OCI-LY3 (cell line): Measurements from ENCODE around the gene SLX1B.
"Not testable (repeated sequence)": the region's sequence is repeated elsewhere in the genome, so short reads cannot be mapped to it uniquely, and the experiment has no call there.

Experiments used
- H2AFZ ChIP-seq: fragments of 200-600, 300-600 bp; shearing (Covaris generic); 2 replicates; pipeline ENCODE4 v1.6.0; 2014; ENCODE audit warnings: antibody characterized with exemption, low read depth, low read length
- H3K27ac ChIP-seq: fragments of 200-600, 300-600 bp; sonication (generic); 2 replicates; pipeline ENCODE4 v1.5.1; 2014; ENCODE audit warnings: mild to moderate bottlenecking, low read length, moderate library complexity, mixed read lengths
- H3K27me3 ChIP-seq: fragments of 200-600, 300-600 bp; sonication (generic); 2 replicates; pipeline ENCODE4 v1.6.1; 2014; ENCODE audit warnings: low read depth, low read length, mixed read lengths
- H3K36me3 ChIP-seq: fragments of 200-600, 300-600 bp; sonication (generic); replicated peaks from 2 replicates; pipeline ENCODE3; 2014; ENCODE audit warnings: low read depth, low read length, mixed read lengths
- H3K4me1 ChIP-seq: fragments of 300-600, 200-600 bp; sonication (generic); 2 replicates; pipeline ENCODE4 v1.6.1; 2014; ENCODE audit warnings: low read length, mixed read lengths
- H3K4me2 ChIP-seq: fragments of 200-600, 300-600 bp; sonication (generic); 2 replicates; pipeline ENCODE4 v1.6.1; 2014; ENCODE audit warnings: low read length, mixed read lengths
- H3K4me3 ChIP-seq: fragments of 300-600, 200-600 bp; sonication (generic); 2 replicates; pipeline ENCODE4 v1.5.1; 2014; ENCODE audit warnings: antibody characterized with exemption, mild to moderate bottlenecking, low read length, moderate library complexity
- H3K79me2 ChIP-seq: fragments of 300-600, 200-600 bp; shearing (Covaris generic); 2 replicates; pipeline ENCODE4 v1.6.1; 2014; ENCODE audit warnings: mild to moderate bottlenecking, low read length, mixed read lengths
- H3K9ac ChIP-seq: fragments of 300-600, 200-600 bp; shearing (Covaris generic); 2 replicates; pipeline ENCODE4 v1.6.0; 2014; ENCODE audit warnings: mild to moderate bottlenecking, low read length, moderate library complexity
- H3K9me3 ChIP-seq: fragments of 200-600, 300-600 bp; shearing (Covaris generic); 2 replicates; pipeline ENCODE4 v1.6.1; 2014; ENCODE audit warnings: low read length, mixed read lengths; ENCODE audit not compliant: insufficient read depth
- H4K20me1 ChIP-seq: fragments of 200-600, 300-600 bp; sonication (generic); 2 replicates; pipeline ENCODE4 v1.6.1; 2016; ENCODE audit warnings: low read length, mixed read lengths; ENCODE audit not compliant: insufficient read depth

SLX1B gene

DNA sequence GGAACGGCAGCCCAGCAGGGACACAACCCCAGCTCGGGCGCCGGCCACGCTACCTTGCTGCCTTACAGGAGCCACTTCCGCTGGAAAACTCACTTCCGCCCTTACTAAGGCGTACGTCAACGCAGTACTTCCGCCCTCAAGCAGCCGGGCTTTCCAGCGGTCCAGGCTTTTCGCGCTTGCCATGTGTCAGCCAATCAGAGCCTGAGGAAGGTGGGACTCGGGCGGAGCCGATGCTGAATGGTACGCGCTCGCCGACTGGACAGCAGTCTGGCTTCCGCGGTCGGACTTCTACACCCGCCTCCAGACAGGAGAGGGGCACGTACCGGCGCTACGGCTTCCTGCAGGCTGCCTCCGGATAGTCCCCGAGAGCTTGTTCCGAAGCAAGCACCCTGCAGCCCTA lies at the start of gene SLX1B, which contains the start of gene BOLA2:
Gene SLX1B (plus strand): TSS at position 265 of the 400 bp plus-strand sequence.
Gene BOLA2 (minus strand): TSS at position 83 of the 400 bp plus-strand sequence. CDS start 98 bp downstream, outside the sequence.
- not testable (repeated sequence) for H3K4me2 ChIP-seq, H2AFZ ChIP-seq, H3K36me3 ChIP-seq, H3K4me3 ChIP-seq, H3K27me3 ChIP-seq, H3K9me3 ChIP-seq, H3K4me1 ChIP-seq, H3K9ac ChIP-seq, H4K20me1 ChIP-seq, H3K79me2 ChIP-seq, H3K27ac ChIP-seq

- not testable (repeated sequence) for H3K9me3 ChIP-seq, H2AFZ ChIP-seq, H3K4me3 ChIP-seq, H3K9ac ChIP-seq, H3K27ac ChIP-seq, H3K36me3 ChIP-seq, H3K4me2 ChIP-seq, H3K27me3 ChIP-seq, H3K79me2 ChIP-seq, H3K4me1 ChIP-seq, H4K20me1 ChIP-seq
Observed at GRCh38 chr16:29405249-29405648, 49.1 kb upstream of the SLX1B start.

GRCh38 chr16:29423587-29423986 lies 30.7 kb upstream of the SLX1B start:
- not testable (repeated sequence) for H3K9ac ChIP-seq, H3K36me3 ChIP-seq, H3K27ac ChIP-seq, H2AFZ ChIP-seq, H3K4me1 ChIP-seq, H3K4me3 ChIP-seq, H3K27me3 ChIP-seq, H4K20me1 ChIP-seq, H3K9me3 ChIP-seq, H3K4me2 ChIP-seq, H3K79me2 ChIP-seq

GRCh38 chr16:29425390-29425789 lies 28.9 kb upstream of the SLX1B start:
- not testable (repeated sequence) for H3K4me3 ChIP-seq, H3K36me3 ChIP-seq, H3K4me2 ChIP-seq, H2AFZ ChIP-seq, H3K9ac ChIP-seq, H3K9me3 ChIP-seq, H3K79me2 ChIP-seq, H3K27me3 ChIP-seq, H3K27ac ChIP-seq, H3K4me1 ChIP-seq, H4K20me1 ChIP-seq

- H3K4me2 ChIP-seq, H3K4me3 ChIP-seq, H3K36me3 ChIP-seq, H2AFZ ChIP-seq, H3K27me3 ChIP-seq, H4K20me1 ChIP-seq, H3K9ac ChIP-seq, H3K79me2 ChIP-seq, H3K27ac ChIP-seq, H3K4me1 ChIP-seq, H3K9me3 ChIP-seq: not testable (repeated sequence)
Observed at GRCh38 chr16:29453754-29454153, 579 bp upstream of the SLX1B start.

- H3K4me3 ChIP-seq, H3K4me2 ChIP-seq, H3K79me2 ChIP-seq, H3K36me3 ChIP-seq, H3K9ac ChIP-seq, H3K9me3 ChIP-seq, H4K20me1 ChIP-seq, H3K27me3 ChIP-seq, H2AFZ ChIP-seq, H3K4me1 ChIP-seq, H3K27ac ChIP-seq: not testable (repeated sequence)
Observed at GRCh38 chr16:29454828-29455227, 495 bp downstream of the SLX1B start.

DNA sequence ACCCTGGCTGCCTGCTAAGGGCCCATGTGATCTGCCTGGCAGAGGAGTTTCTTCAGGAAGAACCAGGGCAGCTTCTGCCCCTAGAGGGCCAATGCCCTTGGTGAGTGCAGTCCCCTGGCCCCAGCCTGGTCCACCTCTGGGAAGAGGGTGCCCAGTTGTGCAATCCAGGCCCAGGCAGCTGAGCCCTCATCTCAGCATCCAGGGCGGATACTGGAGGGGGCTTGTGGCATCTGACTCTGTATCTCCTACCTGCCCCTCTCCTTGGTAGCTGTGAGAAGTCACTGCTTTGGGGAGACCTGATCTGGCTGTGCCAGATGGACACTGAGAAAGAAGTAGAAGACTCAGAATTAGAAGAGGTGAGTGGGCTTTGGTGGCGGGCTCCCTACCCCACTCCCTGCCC lies 3.3 kb downstream of the SLX1B start:
- H3K27me3 ChIP-seq, H3K27ac ChIP-seq, H3K4me1 ChIP-seq, H3K9ac ChIP-seq, H3K4me2 ChIP-seq, H2AFZ ChIP-seq, H3K36me3 ChIP-seq, H3K79me2 ChIP-seq, H4K20me1 ChIP-seq, H3K9me3 ChIP-seq, H3K4me3 ChIP-seq: not testable (repeated sequence)

GRCh38 chr16:29459706-29460646 lies 5.6 kb downstream of the SLX1B start, which contains the start of gene SULT1A4:
Gene SULT1A4 (plus strand): TSS chr16:29459913. CDS start chr16:29461386, 1,473 bp downstream.
- H3K36me3 ChIP-seq, H2AFZ ChIP-seq, H3K9me3 ChIP-seq, H4K20me1 ChIP-seq, H3K4me3 ChIP-seq, H3K4me1 ChIP-seq, H3K4me2 ChIP-seq, H3K9ac ChIP-seq, H3K27ac ChIP-seq, H3K79me2 ChIP-seq, H3K27me3 ChIP-seq: not testable (repeated sequence)

- H3K9me3 ChIP-seq, H3K79me2 ChIP-seq, H4K20me1 ChIP-seq, H3K36me3 ChIP-seq, H3K4me1 ChIP-seq, H3K27ac ChIP-seq, H3K9ac ChIP-seq, H3K27me3 ChIP-seq, H2AFZ ChIP-seq, H3K4me2 ChIP-seq, H3K4me3 ChIP-seq: not testable (repeated sequence)
Observed at GRCh38 chr16:29460647-29461030, 6.3 kb downstream of the SLX1B start.
